ENCODE data around the gene NKX3-2. TPM values are rescaled to one million over a fixed set of nuclear protein-coding genes. Genes with fewer than 3 reads are reported as not detected.

Gene NKX3-2
- total and polyA plus RNA-seq, 2 of the 8 experiments (the other 6 are each of a cell fraction or from before 2014, with no cell fraction given) = 0.13 TPM; not detected in 1

GRCh38 chr4:13522282-13523104 is 21.8 kb downstream of the NKX3-2 start (continued):
- TF ChIP-seq TAF7 (optimal IDR thresholded peaks at IDR 0.05; ENCODE audit: borderline replicate concordance, low read depth, low read length) (no peak), SUZ12 (IDR thresholded peaks at IDR 0.05; ENCODE audit: low read length) (peak; percentile 99), CREB1 (IDR thresholded peaks at IDR 0.05) (no peak; the same call in 1 of the 2 replicates), CEBPB (IDR thresholded peaks at IDR 0.05; ENCODE audit: low read depth, low read length) (no peak), EGR1 (IDR thresholded peaks at IDR 0.05; ENCODE audit: borderline replicate concordance, low read depth, low read length) (no peak), CBX5 (IDR thresholded peaks at IDR 0.05; ENCODE audit: low read depth, low read length) (no peak), TCF12 (IDR thresholded peaks at IDR 0.05; ENCODE audit: low read depth, low read length) (no peak), CBX8 (IDR thresholded peaks at IDR 0.05; ENCODE audit: borderline replicate concordance, low read depth, low read length) (no peak; the same call in 1 of the 2 replicates), FOSL1 (IDR thresholded peaks at IDR 0.05; ENCODE audit: insufficient read depth, low read depth, low read length) (no peak), TEAD4 (IDR thresholded peaks at IDR 0.05; ENCODE audit: low read depth, low read length) (no peak), SIRT6 (IDR thresholded peaks at IDR 0.05; ENCODE audit: low read length) (no peak), HDAC6 (IDR thresholded peaks at IDR 0.05; ENCODE audit: low read depth, low read length) (no peak), POU5F1 (IDR thresholded peaks at IDR 0.05; ENCODE audit: low read depth, low read length) (no peak), ATF3 (IDR thresholded peaks at IDR 0.05; ENCODE audit: insufficient read depth, low read depth, low read length) (no peak), RAD21 (IDR thresholded peaks at IDR 0.05 in 1 of 2, conservative IDR thresholded peaks at IDR 0.05 in 1 of 2; ENCODE audit: low read depth in 2 of 2, low read length in 2 of 2) (no peak), SIN3A (conservative IDR thresholded peaks at IDR 0.05 in 1 of 2, IDR thresholded peaks at IDR 0.05 in 1 of 2; ENCODE audit: low read depth in 1 of 2, low read length in 2 of 2) (no peak), GTF2F1 (IDR thresholded peaks at IDR 0.05; ENCODE audit: borderline replicate concordance, low read depth, low read length) (no peak), BCL11A (IDR thresholded peaks at IDR 0.05; ENCODE audit: low read depth in 2 of 2, low read length in 2 of 2) (no peak), CHD2 (IDR thresholded peaks at IDR 0.05; ENCODE audit: low read length) (no peak), GABPA (IDR thresholded peaks at IDR 0.05; ENCODE audit: borderline replicate concordance, insufficient read depth, low read length) (no peak), E2F6 (IDR thresholded peaks at IDR 0.05) (peak; percentile 59; the same call in 1 of the 2 replicates), POLR2AphosphoS5 (IDR thresholded peaks at IDR 0.05; ENCODE audit: low read depth, low read length) (no peak), SRF (IDR thresholded peaks at IDR 0.05; ENCODE audit: low read depth, low read length) (no peak)

Measured in H1 (cell line).